Stimulated activated naive CD8-positive, alpha-beta T cell treated with anti-CD3 and anti-CD28 coated beads, Interleukin-15, amount 100 ng/mL, for 72 hours (primary cell): ENCODE results near the gene WEE2.
"Not testable (repeated sequence)": the region's sequence is repeated elsewhere in the genome, so short reads cannot be mapped to it uniquely, and the experiment has no call there.

Experiments used
- ATAC-seq: fragments of 150-1000 bp; cut with Tn5 transposase; 2 replicates; pipeline ENCODE4 v1.10.0; 2021; ENCODE audit warnings: mild to moderate bottlenecking, moderate library complexity
- DNase-seq, 2 donors: peaks; one replicate each; pipeline ENCODE4 v3.0.0; 2021 to 2022
- H3K27ac Mint-ChIP-seq, 2 donors: one replicate each; pipeline ENCODE4 v1.8.0; 2022; ENCODE audit warnings: mild to moderate bottlenecking in 2 of 2, mixed read lengths in 2 of 2, moderate library complexity in 2 of 2
- H3K27me3 Mint-ChIP-seq: one replicate; pipeline ENCODE4 v1.8.0; 2022; ENCODE audit warnings: mixed read lengths
- H3K4me1 Mint-ChIP-seq: one replicate; pipeline ENCODE4 v1.8.0; 2022; ENCODE audit warnings: mild to moderate bottlenecking, mixed read lengths
- H3K4me3 Mint-ChIP-seq, 2 donors: one replicate each; pipeline ENCODE4 v1.8.0; 2022; ENCODE audit warnings: mild to moderate bottlenecking in 2 of 2, mixed read lengths in 2 of 2, moderate library complexity in 1 of 2
- H3K9me3 Mint-ChIP-seq, 2 donors: one replicate each; pipeline ENCODE4 v1.8.0; 2022; ENCODE audit warnings: mixed read lengths in 2 of 2

Gene WEE2

DNA sequence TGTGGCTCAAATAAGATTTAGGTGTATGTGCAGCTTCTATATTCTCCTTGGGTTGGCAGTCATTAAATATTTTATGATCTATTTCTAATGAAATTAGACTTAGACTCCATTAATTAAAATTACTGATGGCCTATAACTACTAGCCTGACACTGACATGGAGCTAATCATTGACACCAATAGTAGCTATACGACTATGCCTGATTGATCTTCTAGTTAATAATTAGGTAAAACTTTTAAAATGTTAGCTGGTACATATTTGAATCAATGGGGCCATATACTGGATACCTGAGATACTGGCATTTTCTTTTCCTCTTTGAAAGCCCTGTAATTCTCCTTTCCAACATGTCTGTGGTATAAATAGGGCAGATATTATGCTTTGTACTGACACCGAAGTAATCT, 14.4 kb downstream of the WEE2 start:
- DNase-seq (no peak), ATAC-seq (no peak)
- no peaks in the 10 kb centered on the region for H3K4me1 Mint-ChIP-seq
- H3K4me3 Mint-ChIP-seq = no peak overlapping the region
- no peak overlapping the region for H3K27ac Mint-ChIP-seq
- no peaks in the 10 kb centered on the region for H3K27me3 Mint-ChIP-seq
- no peaks in the 10 kb centered on the region for H3K9me3 Mint-ChIP-seq

DNA sequence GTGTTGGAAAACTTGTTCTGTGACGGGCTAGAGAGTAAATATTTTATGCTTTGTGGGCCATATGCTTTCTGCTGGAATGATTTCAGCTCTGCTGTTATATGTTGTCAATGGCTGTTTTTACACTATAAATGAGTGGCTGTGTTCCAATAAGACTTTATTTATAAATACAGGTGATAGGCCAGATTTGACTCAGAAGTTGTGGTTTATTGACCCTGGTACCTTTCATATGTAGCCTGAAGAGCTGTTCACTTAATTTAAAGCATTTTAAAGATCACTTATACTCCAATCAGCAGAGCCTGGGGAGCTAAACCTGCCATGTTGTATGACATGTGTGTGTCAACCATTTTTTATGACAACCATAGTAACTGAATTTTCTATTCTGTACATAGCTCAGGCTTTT, 20.9 kb downstream of the WEE2 start:
- H3K4me1 Mint-ChIP-seq = no peaks in the 10 kb centered on the region
- DNase-seq = no peak
- no peaks in the 10 kb centered on the region for H3K9me3 Mint-ChIP-seq
- no peak for ATAC-seq
- H3K27me3 Mint-ChIP-seq = no peaks in the 10 kb centered on the region
- H3K27ac Mint-ChIP-seq = no peak overlapping the region
- no peak overlapping the region for H3K4me3 Mint-ChIP-seq

DNA sequence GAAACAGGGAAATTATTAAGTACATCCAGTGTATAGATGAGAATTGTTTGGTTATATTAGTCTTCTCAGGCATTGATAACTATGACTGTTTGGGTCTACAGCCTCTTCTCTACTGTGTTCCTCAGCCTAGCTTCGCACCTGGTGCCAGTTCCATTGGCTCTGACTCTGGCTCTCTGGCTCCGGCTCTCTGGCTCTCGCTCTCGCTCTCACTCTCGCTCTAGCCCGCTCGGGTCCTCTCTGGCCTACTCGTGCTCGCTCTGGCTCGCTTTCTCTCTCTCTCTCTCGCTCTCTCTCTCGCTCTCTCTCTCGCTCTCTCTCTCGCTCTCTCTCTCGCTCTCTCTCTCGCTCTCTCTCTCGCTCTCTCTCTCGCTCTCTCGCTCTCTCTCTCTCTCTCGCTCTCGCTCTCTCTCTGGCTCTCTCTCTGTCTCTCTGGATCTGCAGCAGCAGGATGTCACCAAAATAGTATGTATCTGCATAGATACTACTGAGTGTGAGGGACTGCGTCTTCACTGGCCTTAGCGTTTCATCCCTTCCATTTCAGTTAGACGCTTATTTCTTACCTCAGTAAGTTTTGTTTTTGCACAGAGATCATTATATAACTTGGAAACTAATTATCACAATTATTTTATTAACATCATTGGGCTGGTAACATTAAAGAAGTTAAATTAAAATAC, 23.5 kb downstream of the WEE2 start:
- Mint-ChIP-seq H3K9me3 (no peaks in the 10 kb centered on the region), H3K4me3 (peak overlapping the region in 1 of 2 donors; percentile 14), H3K4me1 (peaks cover 5% of the 10 kb centered on the region), H3K27ac (peak overlapping the region in 1 of 2 donors; percentile 42), H3K27me3 (no peaks in the 10 kb centered on the region)
- ATAC-seq (no peak), DNase-seq (no peak)

DNA sequence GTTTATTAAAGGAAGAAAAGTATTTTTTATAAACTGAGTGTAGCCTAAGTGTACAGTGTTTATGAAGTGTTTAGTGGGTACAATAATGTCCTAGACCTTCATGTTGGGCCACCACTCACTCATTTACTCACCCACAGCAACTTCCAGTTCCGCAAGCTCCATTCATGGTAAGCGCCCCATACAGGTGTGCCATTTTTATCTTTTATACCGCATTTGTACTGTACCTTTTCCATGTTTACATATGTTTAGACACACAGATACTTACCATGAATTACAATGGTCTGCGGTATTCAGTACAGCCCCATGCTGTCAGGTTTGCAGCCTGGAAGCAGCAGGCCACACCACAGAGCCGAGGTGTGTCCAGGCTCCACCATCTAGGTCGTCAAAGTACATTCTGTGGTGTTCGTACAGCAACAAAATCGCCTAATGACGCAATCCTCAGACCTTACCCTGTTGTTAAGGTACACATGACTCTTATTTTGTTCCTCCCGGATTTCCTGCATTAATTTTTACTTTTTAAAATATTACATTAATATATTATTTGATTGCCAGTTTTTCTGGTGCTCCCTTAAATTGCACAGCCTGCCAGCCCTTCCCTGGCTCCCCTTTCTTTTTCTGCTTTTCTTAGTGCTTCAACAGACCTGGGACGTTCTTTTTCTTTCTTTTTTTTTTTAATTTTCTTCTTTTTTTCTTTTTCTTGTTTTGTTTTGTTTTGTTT, 29.1 kb downstream of the WEE2 start:
- Mint-ChIP-seq H3K4me1 (peaks cover 45% of the 10 kb centered on the region), H3K4me3 (peak overlapping the region; percentile 95 to 99), H3K9me3 (no peaks in the 10 kb centered on the region), H3K27me3 (no peaks in the 10 kb centered on the region), H3K27ac (peak overlapping the region; percentile 99)
- DNase-seq (peak in 1 of 2 donors; percentile 30), ATAC-seq (no peak)

DNA sequence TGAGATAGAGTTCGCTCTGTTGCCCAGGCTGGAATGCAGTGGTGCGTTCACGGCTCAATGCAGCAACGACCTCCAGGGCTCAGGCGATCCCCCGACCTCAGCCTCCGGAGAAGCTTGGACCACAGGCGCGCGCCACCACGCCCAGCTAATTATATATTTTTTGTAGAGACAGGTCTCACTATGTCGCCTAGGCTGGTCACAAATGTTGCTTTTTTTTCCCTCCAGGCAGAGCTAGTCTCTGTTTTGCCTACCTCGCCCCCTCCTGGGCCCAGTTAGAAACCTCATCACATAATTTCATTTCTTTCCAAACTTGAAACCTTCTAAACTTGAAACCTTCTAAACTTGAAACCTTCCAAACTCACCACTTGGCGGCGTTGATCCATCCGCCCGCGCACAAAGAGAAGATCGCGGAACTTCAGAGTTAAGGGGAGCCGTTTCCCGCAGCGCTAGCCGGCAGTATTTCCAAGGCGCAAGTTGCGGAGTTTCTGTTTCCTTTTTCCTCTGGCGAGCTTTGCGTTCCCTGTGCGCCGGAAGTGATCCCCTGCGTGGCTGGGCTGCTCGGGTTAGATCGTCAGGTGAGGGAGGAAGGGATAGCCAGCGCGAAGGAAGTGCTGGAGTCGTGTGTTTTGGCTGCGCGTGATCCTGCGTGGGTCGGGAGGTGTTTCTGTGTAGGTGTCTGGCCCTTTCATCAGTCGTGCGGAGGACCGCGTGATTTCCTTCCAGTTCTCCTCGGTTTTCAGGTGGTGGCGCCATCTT, 29.9 kb downstream of the WEE2 start, which contains the start of gene SSBP1:
SSBP1 (plus strand) TSS at position 523 of the 756 bp plus-strand sequence. CDS start 809 bp downstream, outside the sequence.
- Mint-ChIP-seq H3K27ac (peak within 1 kb of the TSS; percentile 99), H3K27me3 (no peaks in the 10 kb centered on the region), H3K4me3 (peak within 1 kb of the TSS; percentile 95 to 99), H3K9me3 (no peaks in the 10 kb centered on the region), H3K4me1 (peaks cover 51% of the 10 kb centered on the region)
- peak; percentile 91 to 96 for DNase-seq
- peak; percentile 93 for ATAC-seq

DNA sequence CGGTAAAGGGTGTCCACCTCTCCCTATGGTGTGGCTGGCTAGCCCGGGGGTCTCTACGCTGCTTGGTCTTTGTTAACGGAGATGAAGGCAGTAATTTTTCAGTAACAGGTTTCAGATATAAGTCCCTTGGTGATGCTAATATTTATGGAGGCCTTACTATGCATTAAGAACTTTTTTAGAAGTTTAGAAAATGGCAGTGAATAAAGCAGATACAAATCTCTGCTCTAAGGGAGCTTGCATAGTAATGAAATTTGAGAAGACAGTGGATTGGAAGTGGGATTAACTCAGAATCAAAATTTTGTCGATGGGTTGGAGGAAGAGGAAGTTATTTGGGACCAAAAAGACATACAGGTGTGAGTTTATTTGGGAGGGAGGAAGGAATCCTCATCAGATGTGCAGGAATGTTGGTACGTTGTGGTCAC, 30.4 kb downstream of the WEE2 start:
- ATAC-seq = no peak
- Mint-ChIP-seq H3K9me3 (no peaks in the 10 kb centered on the region), H3K4me1 (peaks cover 57% of the 10 kb centered on the region), H3K27me3 (no peaks in the 10 kb centered on the region), H3K4me3 (peak overlapping the region; percentile 95 to 99), H3K27ac (peak overlapping the region; percentile 99)
- DNase-seq = no peak

DNA sequence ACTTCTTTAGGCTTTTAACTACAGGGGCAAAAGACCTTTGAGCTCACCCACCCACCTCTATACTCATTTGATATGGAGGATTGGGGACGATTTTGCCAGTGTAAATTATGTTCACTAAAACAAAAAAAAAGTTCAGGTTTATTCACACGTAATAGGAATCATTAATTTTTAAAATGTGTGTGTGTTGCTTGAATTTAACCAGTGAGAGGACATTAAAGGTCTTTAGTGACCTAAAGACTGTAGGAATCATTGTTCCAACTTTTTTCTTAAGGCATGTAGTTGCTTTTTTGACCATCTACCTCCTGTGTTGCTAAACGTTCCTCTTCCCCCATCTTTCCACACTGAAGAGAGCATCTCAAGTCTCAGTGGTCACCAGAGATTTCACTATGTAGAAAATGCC, 31.1 kb downstream of the WEE2 start:
- Mint-ChIP-seq H3K4me3 (peak overlapping the region; percentile 95 to 99), H3K27me3 (no peaks in the 10 kb centered on the region), H3K9me3 (no peaks in the 10 kb centered on the region), H3K27ac (peak overlapping the region; percentile 71 to 99), H3K4me1 (peaks cover 63% of the 10 kb centered on the region)
- ATAC-seq (no peak), DNase-seq (no peak)

DNA sequence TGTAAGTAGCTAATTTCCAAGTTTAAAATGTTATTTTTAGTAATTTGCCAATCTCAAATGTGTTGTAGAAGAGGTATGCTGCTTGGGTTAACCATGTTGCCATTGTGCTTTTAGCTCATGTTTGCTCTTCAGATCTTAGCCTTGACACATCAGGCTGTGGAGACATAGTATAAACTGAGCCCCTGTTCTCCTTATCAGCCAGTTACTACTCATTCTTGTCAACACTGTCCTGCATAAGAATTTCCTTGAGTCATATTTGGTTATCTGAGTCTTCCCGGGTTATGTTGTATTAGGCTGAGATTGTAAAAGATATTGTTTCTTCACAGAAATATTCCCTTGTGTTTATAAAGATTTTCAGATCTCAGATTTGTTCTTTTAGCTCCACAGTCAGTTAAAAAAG, 34.1 kb downstream of the WEE2 start:
- Mint-ChIP-seq H3K27me3 (no peaks in the 10 kb centered on the region), H3K4me1 (peaks cover 52% of the 10 kb centered on the region), H3K27ac (peak overlapping the region; percentile 52 to 59), H3K4me3 (no peak overlapping the region), H3K9me3 (no peaks in the 10 kb centered on the region)
- no peak for ATAC-seq
- no peak for DNase-seq

DNA sequence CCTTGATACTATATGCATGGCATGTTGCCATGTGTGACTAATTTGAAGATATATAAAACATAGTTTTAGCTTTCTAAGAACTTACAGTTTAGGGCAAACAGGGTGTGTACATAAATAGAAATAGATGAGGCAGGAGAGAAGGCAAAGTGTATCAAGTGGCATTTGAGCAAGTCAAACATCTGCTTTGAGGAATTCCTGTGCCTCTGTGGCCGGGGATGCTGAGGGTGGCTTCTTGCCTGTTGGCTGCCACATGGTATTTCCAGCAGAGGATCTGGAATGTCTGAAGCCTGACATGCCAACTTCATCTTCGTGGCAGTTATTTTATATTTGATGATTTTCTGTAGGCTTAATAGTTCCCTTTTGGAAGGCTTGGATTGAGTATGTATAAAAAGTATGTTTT, 36.0 kb downstream of the WEE2 start:
- no peaks in the 10 kb centered on the region for H3K9me3 Mint-ChIP-seq
- H3K27ac Mint-ChIP-seq = no peak overlapping the region
- ATAC-seq = no peak
- peaks cover 38% of the 10 kb centered on the region for H3K4me1 Mint-ChIP-seq
- H3K27me3 Mint-ChIP-seq = no peaks in the 10 kb centered on the region
- DNase-seq = no peak
- no peak overlapping the region for H3K4me3 Mint-ChIP-seq

DNA sequence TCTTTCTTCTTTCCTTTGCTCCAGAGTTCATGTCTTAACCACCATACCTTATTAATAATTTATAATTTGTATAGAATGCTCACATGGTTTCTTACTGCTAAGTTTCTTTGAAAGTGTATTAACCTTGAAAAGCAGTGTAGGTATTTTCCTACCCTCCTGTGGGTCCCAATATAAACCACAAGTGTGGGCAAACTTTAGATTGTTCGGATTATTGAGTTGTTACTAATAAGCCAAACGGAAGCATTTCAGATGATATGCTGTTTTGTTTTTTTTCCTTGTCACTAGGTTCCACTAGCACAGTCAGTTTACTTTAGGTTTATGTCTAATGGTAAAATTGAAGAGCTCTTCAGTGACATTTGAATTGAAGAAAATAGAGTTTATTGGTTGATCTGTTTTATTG, 40.2 kb downstream of the WEE2 start:
- peaks cover 15 to 23% of the 10 kb centered on the region in 2 donors for H3K9me3 Mint-ChIP-seq
- H3K27me3 Mint-ChIP-seq = no peaks in the 10 kb centered on the region
- no peak overlapping the region for H3K27ac Mint-ChIP-seq
- ATAC-seq (no peak), DNase-seq (no peak)
- H3K4me1 Mint-ChIP-seq = peaks cover 9% of the 10 kb centered on the region
- no peak overlapping the region for H3K4me3 Mint-ChIP-seq

DNA sequence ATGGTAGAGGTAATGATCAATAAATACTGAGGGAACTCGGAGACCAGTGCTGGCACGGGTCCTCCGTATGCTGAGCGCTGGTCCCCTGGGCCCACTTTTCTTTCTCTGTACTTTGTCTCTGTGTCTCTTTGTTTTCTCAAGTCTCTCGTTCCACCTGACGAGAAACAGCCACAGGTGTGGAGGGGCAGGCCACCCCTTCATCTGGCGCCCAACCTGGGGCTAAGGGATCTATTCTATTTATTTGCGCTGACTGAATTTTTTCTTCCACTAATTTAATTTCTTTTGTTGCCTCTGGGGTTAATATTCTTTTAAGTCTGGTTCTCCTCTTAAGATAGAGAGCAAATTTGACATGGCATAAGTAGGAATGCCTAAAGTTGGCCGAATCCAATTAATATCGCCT, 43.8 kb downstream of the WEE2 start:
- H3K4me3 Mint-ChIP-seq, H3K4me1 Mint-ChIP-seq, DNase-seq, ATAC-seq, H3K27ac Mint-ChIP-seq, H3K27me3 Mint-ChIP-seq: not testable (repeated sequence)
- H3K9me3 Mint-ChIP-seq = peaks cover 15 to 23% of the 10 kb centered on the region in 2 donors

DNA sequence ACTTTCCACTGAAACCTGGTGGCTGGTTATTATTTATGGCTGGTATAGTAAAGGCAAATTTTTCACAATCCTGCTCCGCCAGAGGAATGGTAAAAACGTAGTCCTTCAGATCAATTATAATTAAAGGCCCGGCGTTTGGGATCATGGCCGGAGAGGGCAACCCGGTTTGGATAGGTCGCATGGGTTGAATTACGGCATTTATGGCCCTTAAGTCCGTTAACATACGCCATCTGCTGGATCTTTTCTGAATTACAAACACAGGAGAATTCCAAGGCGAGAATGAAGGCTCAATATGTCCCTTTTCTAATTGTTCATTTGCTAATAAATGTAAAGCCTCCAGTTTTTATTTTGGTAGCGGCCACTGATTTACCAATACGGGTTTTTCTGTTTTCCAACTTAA, 44.5 kb downstream of the WEE2 start:
- peaks cover 15 to 23% of the 10 kb centered on the region in 2 donors for H3K9me3 Mint-ChIP-seq
- DNase-seq = no peak
- no peaks in the 10 kb centered on the region for H3K27me3 Mint-ChIP-seq
- H3K4me3 Mint-ChIP-seq = no peak overlapping the region
- ATAC-seq = no peak
- H3K27ac Mint-ChIP-seq = no peak overlapping the region
- H3K4me1 Mint-ChIP-seq = no peaks in the 10 kb centered on the region

DNA sequence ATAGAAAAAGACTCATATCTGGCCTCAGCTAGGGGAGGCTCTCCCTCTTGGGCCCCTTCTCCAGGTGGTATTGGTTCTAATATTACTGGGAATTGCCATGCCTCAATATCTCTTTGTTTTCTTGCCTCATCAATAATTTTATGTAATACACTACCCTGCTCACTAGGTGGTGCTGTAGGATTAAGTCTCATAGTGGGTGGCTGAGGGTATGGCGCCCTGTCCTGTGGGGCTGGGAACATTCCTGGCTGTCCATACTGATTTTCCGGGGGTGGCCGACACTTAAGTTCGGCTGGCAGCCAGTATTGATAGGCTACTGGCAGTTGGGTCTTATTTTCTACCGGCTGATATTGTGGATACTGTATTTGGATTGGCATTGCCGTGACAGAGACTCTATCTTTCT, 46.8 kb downstream of the WEE2 start:
- H3K4me3 Mint-ChIP-seq = no peak overlapping the region
- H3K27me3 Mint-ChIP-seq = no peaks in the 10 kb centered on the region
- H3K4me1 Mint-ChIP-seq = no peaks in the 10 kb centered on the region
- ATAC-seq (no peak), DNase-seq (peak in 1 of 2 donors; percentile 21)
- peaks cover 13 to 23% of the 10 kb centered on the region in 2 donors for H3K9me3 Mint-ChIP-seq
- no peak overlapping the region for H3K27ac Mint-ChIP-seq

DNA sequence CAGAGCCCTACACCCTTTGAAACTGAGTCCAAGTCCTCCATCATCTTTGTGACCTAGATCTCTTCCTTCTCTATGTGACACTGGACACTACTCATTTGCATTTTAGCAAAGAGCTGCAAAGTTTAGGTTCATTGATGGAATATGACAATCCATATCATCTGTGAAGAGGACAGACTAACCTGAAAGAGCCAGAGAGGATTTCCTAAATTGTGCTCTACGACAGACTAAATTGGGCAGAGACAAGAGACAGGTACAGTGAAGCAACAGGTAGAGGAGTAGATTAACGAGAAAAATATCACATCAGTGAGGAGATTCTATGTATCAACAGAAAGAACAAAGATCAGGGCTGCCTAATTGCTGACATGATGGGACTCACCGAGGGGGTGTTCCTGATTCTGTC, 55.6 kb downstream of the WEE2 start, which contains the start of gene TAS2R3:
TAS2R3 (plus strand) TSS at position 301 of the 400 bp plus-strand sequence; CDS start at position 363, 62 bp downstream.
- H3K27me3 Mint-ChIP-seq = no peaks in the 10 kb centered on the region
- no peak for ATAC-seq
- DNase-seq = no peak
- peak within 1 kb of the TSS in 1 of 2 donors; percentile 57 for H3K27ac Mint-ChIP-seq
- no peaks in the 10 kb centered on the region for H3K4me1 Mint-ChIP-seq
- no peak within 1 kb of the TSS for H3K4me3 Mint-ChIP-seq
- no peaks in the 10 kb centered on the region for H3K9me3 Mint-ChIP-seq

DNA sequence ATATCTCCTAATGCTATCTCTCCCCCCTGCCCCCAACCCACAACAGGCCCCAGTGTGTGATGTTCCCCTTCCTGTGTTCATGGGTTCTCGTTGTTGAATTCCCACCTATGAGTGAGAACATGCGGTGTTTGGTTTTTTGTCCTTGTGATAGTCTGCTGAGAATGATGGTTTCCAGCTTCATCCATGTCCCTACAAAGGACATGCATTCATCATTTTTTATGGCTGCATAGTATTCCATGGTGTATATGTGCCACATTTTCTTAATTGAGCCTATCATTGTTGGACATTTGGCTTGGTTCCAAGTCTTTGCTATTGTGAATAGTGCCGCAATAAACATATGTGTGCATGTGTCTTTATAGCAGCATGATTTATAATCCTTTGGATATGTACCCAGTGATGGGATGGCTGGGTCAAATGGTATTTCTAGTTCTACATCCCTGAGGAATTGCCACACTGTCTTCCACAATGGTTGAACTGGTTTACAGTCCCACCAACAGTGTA, 62.0 kb downstream of the WEE2 start:
- H3K27me3 Mint-ChIP-seq, H3K4me1 Mint-ChIP-seq, ATAC-seq, DNase-seq, H3K4me3 Mint-ChIP-seq, H3K27ac Mint-ChIP-seq: not testable (repeated sequence)
- H3K9me3 Mint-ChIP-seq = peaks cover 5 to 12% of the 10 kb centered on the region in 2 donors
